ENCODE data around the gene DNAJB8.

The DNAJB8 gene

DNA sequence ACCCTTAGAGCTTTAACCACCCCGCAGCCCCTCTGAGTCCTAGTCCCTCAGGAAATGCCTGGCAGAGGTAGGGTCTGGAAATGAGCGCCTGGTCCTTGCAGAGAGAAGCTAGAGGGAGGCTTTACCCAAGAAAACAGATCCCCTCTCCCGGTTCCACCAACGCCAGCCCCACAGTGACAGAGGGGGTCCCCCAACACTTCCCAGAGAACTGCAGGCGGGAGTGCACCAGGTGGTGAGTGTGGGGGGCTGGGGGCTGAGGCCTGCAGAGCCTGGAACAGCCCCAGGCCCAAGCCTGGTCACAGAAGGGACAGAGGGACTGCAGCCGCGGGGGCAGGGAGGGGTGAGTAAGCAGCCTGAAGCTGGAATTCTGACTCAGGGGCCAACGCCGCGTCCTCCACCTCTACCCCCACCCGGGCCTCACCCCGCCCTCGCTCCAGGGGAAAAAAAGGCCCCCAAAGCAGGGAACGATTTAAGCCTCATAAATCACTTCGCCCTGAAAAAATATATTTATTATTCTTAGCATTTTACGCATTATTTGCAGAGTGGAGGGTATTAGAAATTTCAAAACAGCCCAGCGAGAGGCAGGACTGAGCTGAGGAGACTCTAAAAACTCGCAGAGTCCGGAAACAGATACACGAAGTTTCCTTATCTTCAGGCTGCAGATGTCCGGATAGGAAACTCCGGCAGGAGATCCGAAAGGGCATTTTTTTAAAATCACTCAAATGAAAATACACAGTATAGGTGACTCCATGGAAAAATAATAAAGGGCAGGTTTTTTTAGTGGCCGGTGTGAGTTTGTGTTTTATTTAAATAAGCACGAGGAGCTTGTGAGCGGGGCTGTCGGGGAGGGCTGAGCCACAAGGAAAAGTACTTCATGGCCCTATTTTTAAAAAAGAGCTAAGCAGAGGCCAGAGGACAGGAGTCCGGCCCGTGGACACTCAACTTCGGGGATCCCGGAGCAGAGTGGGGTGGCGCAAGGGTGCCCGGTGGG is 16.3 kb upstream of the DNAJB8 start:
- no peak for DNase-seq

DNA sequence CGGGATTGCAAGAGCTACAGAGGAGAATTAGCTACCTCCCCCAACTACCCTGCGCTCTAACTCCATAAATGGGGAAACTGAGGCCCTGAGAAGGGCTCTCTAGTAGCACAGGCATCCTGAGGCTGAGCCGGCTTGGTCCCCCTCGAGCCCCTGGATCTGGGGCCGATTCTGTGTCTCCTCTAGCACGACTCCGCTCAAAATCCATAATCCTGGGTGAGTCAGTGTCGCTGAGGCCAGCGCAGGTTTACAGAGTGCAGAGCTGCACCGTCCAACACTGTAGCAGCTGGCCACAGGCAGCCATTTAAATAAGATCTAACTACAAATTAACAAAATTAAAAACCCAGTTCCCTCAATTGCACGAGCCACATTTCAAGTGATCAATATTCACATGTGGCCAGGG is 15.5 kb upstream of the DNAJB8 start:
- no peak for DNase-seq

DNA sequence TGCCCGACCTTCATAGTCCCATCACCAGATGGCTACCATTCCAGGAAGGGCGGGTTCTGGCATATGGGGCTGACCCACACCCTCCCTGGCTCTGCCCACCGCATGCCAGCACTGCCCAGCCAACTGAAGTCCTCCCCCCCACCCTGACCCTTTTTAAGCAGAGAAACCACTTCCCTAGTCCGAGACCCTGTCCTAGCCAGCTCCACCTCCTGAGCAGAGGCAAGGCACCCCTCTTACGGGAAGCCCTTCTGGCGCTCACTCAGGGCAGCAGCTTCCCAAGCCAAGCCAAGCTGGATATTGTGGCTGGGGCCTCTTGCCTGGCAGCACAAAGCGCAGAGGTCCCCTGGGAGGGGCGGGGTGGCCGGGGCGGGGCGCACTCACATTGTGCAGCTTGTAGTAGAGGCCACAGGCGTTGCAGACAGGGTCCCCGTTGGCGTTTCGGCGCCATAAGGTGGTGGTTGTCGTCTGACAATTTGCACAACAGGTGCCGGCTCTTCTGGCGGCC is 14.8 kb upstream of the DNAJB8 start:
- DNase-seq, result peak; percentile 48

DNA sequence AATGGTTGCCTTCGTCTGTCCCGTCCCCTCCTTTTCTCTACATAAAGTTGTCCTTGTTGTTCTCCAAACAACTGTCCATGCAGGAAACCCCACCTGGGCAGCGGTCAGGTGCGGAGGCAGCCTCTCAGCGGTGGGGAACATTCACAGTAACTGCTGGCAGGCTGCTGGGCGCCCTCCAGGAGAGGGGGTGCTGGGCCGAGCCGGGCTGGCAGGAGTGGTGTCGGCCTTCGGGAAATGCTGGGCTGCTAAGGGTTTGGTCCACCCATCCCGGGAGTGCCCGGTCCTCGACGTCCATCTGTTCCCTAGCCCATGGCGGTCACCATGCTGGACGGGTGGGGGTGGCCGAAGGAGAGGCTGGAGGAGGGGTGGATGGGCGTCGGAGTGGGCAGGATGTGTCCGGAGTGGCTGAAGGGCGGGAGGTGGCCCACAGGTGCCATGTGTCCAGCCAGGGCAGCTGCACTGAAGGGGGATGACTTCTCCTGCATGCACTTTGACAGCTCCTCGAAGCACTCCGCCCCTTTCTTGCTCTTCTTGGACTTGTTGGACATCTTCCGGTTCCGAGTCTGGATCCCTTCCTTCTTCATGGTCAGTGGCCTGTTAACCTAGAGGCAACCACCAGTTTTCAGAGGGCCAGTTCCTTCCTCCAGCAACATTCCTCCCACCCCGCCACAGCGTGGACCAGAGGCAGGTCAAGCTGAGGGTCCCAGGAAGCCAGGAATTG is 14.2 kb upstream of the DNAJB8 start:
- DNase-seq, result no peak

DNA sequence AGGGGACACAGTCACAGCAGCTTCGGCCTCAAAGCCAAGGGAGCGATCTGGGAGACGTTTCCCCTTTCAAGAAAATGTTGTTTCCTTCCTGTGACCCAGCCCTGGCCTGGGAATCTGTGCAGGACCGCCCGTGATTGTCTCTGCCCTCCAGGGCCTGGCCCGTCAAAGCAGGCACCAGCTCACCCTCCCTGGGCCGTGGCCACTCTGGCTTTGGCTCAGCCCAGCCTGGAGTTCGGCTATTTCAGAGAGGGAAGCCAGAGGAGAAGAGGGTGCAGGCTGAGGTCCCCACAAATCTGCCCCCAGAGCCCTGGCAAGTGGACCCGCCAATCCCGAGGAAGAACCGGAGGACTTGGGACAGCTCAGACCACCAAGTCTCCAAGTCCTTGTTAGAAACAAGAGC is 13.6 kb upstream of the DNAJB8 start:
- DNase-seq, result no peak

DNA sequence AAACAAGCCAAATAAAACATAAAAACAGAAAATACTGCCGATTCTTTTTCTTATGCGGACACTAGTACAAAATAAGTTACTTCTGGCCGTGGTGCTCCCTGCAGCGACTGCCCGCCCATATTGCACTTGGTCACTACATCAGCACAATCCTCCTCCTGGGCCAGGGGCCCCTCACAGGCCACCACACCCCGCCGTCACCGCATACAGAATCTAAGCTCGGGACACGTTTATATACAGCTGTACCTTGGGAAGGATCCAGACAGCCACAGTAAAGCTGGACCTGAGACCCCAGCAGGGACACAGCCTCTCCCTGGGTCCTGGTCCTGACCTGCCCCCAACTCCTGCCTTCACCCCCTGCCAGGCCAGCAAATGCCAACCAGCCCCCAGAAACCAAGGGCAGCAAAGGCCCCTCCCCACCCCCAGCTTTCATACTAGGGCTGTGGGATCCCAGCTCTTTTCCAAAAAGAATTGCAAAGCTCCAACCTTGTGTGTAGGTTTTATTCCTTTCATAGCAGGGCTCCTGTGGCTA is 12.9 kb upstream of the DNAJB8 start:
- no peak for DNase-seq

DNA sequence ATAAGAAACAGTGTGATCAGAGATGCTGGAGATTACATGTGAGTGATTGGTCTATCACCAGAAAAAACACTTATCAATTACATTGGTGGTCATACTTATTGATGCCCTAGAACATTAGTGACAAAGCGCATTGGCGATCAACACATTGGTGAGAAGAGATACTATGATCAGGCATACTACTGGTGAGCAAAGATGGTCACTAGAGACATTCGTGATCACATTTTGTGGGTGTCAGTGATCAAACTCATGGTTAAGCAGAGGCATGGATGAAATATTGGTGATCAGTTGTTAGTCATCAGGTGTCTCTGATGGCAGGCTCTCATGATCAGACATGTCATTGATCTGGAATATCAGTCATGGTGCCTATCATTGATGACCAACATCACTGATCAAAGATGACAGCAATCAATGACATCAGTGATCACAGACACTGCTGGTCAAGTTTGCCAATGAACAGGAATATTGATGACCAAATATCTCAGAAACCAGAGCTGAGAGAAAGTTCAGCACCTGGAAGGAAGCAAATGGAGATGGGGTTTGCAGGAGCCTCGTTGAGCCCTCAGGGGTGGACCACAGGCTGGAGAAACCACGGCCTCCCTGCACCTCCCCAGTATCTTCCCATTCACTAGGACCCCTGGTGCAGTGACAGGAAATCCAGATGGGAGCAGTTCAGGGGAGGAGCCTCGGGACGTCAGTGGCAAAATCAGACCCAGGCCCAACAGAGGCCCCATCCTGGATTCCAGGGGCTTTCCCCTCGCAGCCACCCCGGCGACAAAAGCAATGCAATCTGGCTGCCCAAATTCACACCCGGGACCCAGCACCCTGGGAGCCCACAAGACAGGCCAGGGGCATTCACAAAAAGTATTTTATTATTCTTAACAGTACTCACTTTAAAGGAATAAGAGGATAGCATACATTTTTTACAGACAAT is 12.2 kb upstream of the DNAJB8 start:
- DNase-seq, result no peak

DNA sequence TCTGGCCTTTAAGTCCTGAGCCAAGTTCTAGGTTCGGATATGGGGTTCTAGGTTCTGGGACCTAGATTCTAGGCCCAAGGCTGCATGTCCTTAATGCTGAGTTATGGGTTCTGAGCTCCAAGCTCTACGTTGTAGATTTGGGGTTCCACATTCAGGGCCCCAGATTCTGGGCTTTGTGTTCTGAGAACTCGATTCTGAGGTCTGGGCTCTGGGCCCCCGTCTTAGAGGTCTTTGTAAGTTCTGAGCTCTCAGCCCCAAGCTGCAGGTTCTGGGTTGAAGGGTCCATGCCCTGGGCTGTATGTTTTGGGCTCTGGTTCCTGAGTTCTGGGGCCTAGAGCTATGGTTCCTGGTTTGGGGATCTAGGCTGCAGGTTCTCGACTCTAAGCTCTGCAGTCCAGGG is 10.0 kb upstream of the DNAJB8 start:
- no peak for DNase-seq

DNA sequence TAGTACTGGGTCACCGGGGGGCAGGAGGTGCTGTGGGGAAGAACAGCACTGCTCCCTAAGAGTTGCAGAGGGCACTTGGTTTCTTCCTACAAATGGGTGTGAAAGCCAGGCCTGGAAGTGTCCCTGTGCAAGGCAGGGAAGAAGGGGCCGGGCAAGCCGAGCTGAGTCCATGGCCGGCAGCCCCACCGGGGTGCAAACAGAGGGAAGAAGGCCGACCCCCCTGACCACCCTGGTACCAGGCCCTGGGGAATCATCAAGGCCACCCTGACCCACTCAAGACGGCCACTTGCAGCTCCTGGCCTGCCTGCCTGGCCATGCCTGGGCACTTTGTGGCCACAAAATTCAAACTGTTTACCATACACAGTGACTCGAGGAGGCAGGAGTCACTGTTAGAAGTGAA is 8.7 kb upstream of the DNAJB8 start:
- no peak for DNase-seq

DNA sequence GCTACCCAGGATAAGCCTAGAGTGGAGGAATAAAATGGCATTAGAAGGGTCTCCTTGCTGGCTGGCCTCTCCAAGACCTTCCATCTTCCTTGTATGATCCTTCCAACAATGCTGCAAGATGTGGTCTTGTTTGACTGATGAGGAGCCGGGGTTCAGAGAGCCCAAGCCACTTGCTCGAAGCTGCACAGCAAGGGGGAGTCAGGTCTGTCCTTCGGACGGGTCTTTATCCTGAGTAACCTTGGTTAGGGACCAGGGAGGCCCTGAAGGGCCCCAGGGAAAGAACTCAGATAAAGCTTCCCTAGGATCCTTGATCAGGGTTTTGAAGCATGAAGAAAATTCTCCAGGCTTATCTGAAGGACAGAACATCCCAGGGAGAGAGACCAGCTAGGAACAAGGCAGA is 7.0 kb upstream of the DNAJB8 start:
- no peak for DNase-seq

DNA sequence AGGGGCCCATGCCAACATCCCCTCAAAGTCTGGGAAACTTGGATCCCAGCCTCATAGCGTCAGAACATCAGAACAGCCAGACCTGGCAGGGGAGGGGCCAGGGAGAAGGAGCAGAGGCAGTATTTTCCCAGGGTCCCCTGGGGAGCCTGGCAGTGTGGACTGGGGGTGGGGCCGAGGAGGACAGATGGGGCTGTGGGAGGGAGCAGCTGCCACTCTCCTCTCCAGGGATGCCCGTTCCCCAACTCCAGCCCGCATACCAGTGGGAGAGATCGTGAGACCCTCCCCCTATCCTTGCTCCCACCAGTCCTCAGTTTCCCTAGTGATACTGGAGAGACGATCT is 6.5 kb upstream of the DNAJB8 start:
- DNase-seq, result peak; percentile 64

DNA sequence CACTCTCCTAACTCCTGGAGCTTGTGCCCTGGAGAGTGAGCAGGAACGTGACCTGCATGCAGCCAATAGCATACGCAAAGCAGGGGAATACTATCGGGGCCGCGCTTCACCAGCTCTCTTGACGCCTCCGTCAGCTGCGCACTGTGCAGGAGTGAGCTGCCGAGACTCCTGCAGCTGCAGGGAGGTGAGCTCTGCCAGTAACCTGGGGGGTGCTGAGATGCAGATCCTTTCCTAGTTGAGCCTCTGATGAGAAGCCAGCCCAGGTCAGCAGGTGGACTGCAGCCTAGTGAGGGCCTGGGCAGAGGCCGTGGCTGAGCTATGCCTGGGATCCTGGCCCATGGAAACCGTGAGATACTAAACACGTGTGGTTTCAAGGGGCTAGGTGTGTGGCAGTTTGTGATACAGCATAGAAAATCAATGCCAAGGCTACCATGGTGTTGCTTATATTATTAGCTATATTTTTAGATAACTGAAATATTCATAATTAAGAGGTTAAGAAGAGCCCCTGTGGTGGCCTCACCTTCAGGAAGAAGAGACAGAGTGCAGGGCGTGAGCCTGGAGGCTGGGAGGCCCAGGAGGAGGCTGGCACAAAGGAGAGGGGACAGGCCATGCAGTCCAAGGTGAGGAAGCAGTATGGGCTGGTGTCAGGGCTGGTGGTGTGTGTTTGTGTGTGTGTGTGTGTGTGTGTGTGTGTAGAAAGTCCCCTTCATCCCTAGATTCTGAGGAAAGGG is 5.9 kb upstream of the DNAJB8 start:
- DNase-seq, result no peak

DNA sequence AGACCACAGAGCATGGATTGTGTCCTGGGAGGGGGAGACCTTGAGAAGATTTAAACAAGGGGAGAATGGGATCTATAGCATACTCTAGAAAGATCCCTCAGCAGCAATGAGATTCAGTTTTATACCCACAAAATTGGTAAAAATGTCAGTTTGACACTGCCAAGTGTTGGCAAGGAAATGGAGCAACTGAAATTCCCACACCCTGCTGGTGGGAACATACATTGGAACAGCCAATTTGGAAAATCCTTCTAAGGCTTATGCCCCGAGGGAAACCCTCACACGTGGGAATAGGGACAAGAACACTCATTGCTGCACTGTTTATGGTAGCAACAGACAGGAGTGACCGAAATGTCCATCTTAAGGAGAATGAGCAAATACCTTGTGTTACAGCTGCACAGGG is 5.0 kb upstream of the DNAJB8 start:
- no peak for DNase-seq

DNA sequence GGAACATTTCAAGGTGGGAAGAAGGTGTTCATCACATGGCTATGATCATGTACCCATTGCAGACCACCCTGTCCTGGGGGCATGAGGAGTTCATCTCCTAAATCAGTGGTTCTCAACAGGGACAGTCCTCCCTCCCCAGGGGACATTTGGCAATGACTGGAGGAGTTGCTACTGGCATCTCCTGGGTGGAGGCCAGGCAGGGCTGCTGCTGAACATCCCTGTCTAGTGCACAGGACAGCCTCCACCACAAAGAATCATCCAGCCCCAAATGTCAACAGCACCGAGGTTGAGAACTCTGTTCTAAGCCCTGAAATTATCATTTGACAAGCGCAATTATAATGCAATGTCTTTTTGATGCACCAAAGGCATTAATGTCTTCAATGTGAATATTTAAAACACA is 4.4 kb upstream of the DNAJB8 start:
- DNase-seq, result no peak

DNA sequence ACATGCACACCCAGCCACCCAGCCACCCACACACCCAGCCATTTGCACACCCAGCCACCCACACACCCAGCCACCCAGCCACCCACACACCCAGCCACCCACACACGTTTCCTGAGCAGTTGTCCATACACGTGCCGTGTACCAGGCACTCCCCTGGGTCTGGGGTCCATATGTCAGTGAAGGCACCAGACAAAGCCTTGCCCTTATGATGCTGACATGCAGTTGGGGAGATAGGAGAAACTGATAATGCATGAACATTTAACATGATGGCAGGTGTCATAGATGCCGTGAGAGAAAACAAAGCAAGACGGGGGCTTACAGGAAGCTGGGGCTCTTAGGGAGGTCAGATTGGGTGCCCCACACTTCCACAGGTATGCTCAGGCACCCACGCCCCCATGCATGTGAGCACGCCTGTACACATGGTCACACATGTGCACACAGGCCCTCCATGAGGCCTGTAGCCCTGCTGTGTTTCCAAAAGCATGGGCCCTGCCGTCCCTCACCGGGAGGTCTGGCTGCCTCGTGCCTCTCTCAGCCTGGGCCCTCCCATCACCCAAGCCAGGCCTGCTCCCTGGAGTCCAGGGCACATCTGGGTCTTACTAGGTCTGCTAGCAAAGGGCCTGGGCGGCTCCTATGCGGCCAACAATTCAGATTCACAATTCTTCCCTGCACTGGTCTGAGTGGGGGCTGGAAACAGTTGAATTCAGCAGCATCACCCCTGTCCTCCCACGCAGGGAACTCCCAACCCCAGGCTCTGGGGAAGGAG is 3.6 kb upstream of the DNAJB8 start:
- DNase-seq, result no peak

DNA sequence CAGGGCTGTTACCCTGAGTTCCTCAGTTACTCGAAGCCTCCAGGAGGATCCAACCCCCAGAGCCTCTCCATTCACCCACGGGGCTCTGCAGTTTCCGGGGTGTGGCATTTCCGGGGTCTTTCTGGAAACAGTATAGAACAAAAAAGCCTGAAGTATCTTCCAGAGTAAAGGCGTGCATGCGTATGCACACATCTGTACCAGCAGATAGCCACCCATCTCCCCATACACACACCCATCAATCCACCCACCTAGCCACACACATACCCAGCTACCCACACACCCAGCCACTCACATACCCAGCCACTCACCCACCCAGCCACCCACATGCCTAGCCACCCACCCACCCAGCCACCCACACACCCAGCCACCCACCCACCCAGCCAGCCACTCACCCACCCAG is 2.9 kb upstream of the DNAJB8 start:
- DNase-seq, result no peak

DNA sequence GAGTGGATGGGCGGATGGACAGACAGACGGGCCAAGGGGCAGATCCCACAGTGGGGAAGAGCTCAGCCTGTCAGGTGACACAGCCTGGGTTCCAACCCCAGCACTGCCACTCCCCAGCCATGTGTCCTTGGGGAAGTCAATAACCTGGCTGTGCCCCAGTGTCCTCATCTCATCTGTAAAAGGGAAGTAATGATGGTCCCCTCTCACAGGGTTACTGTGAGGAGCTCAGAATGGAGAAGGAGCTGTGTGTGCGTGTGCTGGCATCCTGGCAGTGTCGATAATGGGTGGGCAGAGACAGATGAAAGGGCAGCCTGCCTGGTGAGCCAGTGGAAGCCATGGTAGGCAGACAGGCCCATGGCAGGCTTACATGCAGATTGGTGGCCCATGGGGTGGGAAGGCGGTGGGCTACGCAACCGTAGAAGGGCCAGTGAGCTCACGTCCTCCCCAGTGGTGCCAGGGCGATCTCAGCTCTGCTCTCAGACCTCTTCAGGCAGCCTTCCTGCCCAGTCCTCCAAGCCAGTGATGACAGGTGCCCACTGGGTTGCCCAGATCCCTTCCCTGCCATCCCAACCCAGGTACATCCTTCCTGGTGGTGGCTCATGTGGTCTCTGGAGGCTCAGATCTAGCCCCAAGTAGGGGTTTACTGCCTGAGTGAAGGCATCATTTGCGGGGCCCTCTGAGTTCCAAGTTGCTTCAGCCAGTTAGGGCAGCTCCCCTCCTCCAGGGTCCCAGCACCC is 2.3 kb upstream of the DNAJB8 start:
- no peak for DNase-seq

DNA sequence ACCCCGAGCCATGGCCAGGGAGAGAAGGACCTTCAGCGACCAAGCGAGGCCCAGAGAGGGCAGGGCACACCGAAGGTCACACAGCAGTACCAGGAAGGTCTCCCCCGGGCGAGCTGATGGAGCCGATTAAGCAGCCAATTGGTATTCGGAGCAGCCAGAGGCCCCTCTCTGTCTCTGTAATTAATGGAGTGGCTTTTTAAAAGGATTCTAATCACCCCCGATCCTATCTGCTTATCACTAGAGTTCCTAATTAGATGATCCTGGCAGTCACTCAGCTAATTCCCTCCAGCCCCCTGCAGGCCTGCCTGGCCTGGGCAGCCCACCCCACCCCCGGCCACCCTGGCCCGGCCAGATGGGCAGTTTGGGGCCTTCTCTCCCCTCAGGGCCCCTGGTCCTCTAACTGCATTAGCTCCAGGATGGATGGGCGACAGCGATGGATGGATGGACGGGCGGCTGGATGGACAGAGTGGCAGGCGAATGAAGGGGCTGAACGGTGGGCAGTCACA is 1.6 kb upstream of the DNAJB8 start:
- no peak for DNase-seq

DNA sequence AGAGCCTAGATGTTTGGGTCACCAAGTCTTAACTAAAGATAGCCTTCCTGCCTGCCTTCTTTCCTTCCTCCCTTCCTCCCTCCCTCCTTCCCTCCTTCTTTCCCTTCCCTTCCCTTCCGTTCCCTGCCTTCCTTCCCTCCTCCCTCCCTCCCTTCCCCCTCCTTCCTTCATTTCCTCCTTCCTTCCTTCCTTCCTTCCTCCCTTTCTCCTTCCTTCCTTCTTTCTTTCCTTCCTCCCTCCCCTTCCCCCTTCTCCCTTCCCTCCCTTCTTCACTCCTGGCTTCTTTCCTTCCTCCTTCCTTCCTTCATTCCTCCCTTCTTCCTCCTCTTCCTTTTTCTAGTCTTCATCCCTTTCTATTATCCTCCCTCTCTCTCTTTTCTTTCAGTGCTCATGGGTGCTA is 2.0 kb downstream of the DNAJB8 start:
- no peak for DNase-seq

DNA sequence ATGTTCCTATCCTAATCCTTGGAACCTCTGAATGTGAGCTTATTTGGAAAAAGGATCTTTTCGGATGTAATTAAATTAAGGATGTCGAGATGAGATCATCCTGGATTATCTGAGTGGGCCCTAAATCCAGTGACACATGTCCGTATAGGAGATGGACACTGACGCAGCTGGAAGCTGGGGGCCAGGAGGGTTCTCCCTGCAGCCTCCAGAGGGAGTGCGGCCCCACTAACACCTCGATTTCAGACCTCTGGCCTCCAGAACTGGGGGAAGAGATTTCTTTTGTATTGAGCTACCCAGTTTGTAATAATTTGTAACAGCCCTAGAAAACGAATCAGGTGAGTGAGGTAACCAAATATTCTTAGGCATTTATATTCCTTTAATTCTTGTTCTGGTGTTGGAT is 2.5 kb downstream of the DNAJB8 start:
- no peak for DNase-seq

Measured in NCI-H1436 (cell line).